H1 (cell line): ENCODE measurements around the gene MMS22L. TPM values are rescaled to one million over a fixed set of nuclear protein-coding genes. Genes with fewer than 3 reads are reported as not detected.

Source experiments
- CTCF ChIA-PET: fragments of 300-600 bp; sonication (Branson Sonifier 250); formaldehyde crosslinking; loops from one replicate; lab custom pipeline; 2021; ENCODE audit not compliant: partially characterized antibody; lab: Charles Lee
- POLR2A ChIA-PET: fragments of 300-600 bp; sonication (Branson Sonifier 250); formaldehyde crosslinking; loops from one replicate; lab custom pipeline; 2021; ENCODE audit warnings: inconsistent platforms; ENCODE audit not compliant: partially characterized antibody; lab: Charles Lee
- DNase-seq, 2 experiments: peaks; one replicate each; pipeline versions ENCODE4 v3.0.0 to v3.0.0-alpha.2; 2010 to 2022; ENCODE audit warnings: low spot score in 2 of 2, low read depth in 1 of 2, mixed read lengths in 1 of 2
- FAIRE-seq: peaks from 2 replicates; lab custom pipeline; 2011; peaks lifted over from hg19 to GRCh38; lab: Jason Lieb, UNC
- H2AFZ ChIP-seq: 2 replicates; pipeline ENCODE4 v1.8.1; 2012; ENCODE audit warnings: low read length, inconsistent platforms
- H2AK5ac ChIP-seq: 2 replicates; pipeline ENCODE4 v1.6.1; 2013; ENCODE audit warnings: low read depth, low read length
- H2BK120ac ChIP-seq: replicated peaks from 2 replicates; pipeline ENCODE3; 2013; ENCODE audit warnings: low read depth, low read length, inconsistent platforms
- H2BK12ac ChIP-seq: 2 replicates; pipeline ENCODE4 v1.6.1; 2013; ENCODE audit warnings: low read depth, low read length
- H2BK15ac ChIP-seq: 2 replicates; pipeline ENCODE4 v1.6.1; 2013; ENCODE audit warnings: low read length
- H2BK20ac ChIP-seq: 2 replicates; pipeline ENCODE4 v1.6.1; 2013; ENCODE audit warnings: low read length
- H2BK5ac ChIP-seq: 2 replicates; pipeline ENCODE4 v1.6.1; 2013; ENCODE audit warnings: low read depth, low read length
- H3K14ac ChIP-seq: 2 replicates; pipeline ENCODE4 v1.6.1; 2013; ENCODE audit warnings: inconsistent platforms; ENCODE audit not compliant: insufficient read length
- H3K18ac ChIP-seq: 2 replicates; pipeline ENCODE4 v1.6.1; 2013; ENCODE audit warnings: low read length; ENCODE audit errors: extremely low read depth
- H3K23ac ChIP-seq: 2 replicates; pipeline ENCODE4 v1.6.1; 2013; ENCODE audit warnings: inconsistent platforms; ENCODE audit not compliant: insufficient read length
- H3K23me2 ChIP-seq: 2 replicates; pipeline ENCODE4 v1.6.1; 2013; ENCODE audit warnings: low read depth, low read length
- H3K27ac ChIP-seq: 2 replicates; pipeline ENCODE4 v1.6.1; 2011; ENCODE audit warnings: low read depth, low read length, inconsistent platforms
- H3K27me3 ChIP-seq, 4 experiments: replicated peaks in 1 of 4; 1 replicate in 1 of 4; 2 replicates in 3 of 4; pipeline versions ENCODE4 v1.6.1 to v1.8.1; 2011 to 2013; ENCODE audit warnings: low read length in 3 of 4, mild to moderate bottlenecking in 3 of 4, inconsistent platforms in 2 of 4, mixed read lengths in 2 of 4, moderate library complexity in 1 of 4; ENCODE audit not compliant: control insufficient read depth in 3 of 4, insufficient read depth in 3 of 4; ENCODE audit errors: extremely low read depth in 1 of 4
- H3K36me3 ChIP-seq, 4 experiments: 2 replicates each; pipeline versions ENCODE4 v1.6.1 to v1.8.1; 2011 to 2013; ENCODE audit warnings: mild to moderate bottlenecking in 4 of 4, low read length in 3 of 4, moderate library complexity in 2 of 4, control low read depth in 1 of 4, inconsistent platforms in 1 of 4; ENCODE audit not compliant: insufficient read depth in 4 of 4, control insufficient read depth in 2 of 4
- H3K4ac ChIP-seq: replicated peaks from 2 replicates; pipeline ENCODE3; 2013; ENCODE audit warnings: low read length, low read depth, mixed read lengths, inconsistent platforms; ENCODE audit not compliant: insufficient read length
- H3K4me1 ChIP-seq, 4 experiments: replicated peaks in 1 of 4; 1 replicate in 1 of 4; 2 replicates in 3 of 4; pipeline versions ENCODE4 v1.6.1 to v1.8.1; 2011 to 2013; ENCODE audit warnings: low read length in 3 of 4, inconsistent platforms in 2 of 4, mixed read lengths in 1 of 4; ENCODE audit not compliant: insufficient read depth in 4 of 4, control insufficient read depth in 3 of 4
- H3K4me2 ChIP-seq, 2 experiments: 2 replicates each; pipeline versions ENCODE4 v1.6.1 to v1.8.1; 2011 to 2013; ENCODE audit warnings: low read depth in 2 of 2, low read length in 2 of 2, control low read depth in 1 of 2, inconsistent platforms in 1 of 2, mild to moderate bottlenecking in 1 of 2; ENCODE audit not compliant: insufficient read depth in 1 of 2
- H3K4me3 ChIP-seq, 4 experiments: fragments of 200-600, 300-600 bp in 1 of 4; sonication (generic), shearing (Covaris generic), sonication (Bioruptor Twin) in 1 of 4; 2 replicates each; pipeline versions ENCODE4 v1.5.1 to v1.8.1; 2011 to 2016; ENCODE audit warnings: low read length in 4 of 4, low read depth in 3 of 4, control low read depth in 2 of 4, inconsistent platforms in 2 of 4, mild to moderate bottlenecking in 2 of 4, mixed read lengths in 1 of 4, moderate library complexity in 1 of 4; ENCODE audit not compliant: insufficient read depth in 2 of 4; ENCODE audit errors: extremely low read depth in 1 of 4
- H3K56ac ChIP-seq: replicated peaks from 2 replicates; pipeline ENCODE3; 2013; ENCODE audit warnings: low read depth, mild to moderate bottlenecking, mixed read lengths, low read length, inconsistent platforms; ENCODE audit not compliant: insufficient read length
- H3K79me1 ChIP-seq: 2 replicates; pipeline ENCODE4 v1.6.1; 2013; ENCODE audit warnings: low read depth, low read length, control low read depth
- H3K79me2 ChIP-seq, 2 experiments: 2 replicates each; pipeline versions ENCODE4 v1.6.1 to v1.8.1; 2012 to 2013; ENCODE audit warnings: low read length in 2 of 2, mild to moderate bottlenecking in 2 of 2, inconsistent platforms in 1 of 2; ENCODE audit not compliant: insufficient read depth in 2 of 2, control insufficient read depth in 1 of 2
- H3K9ac ChIP-seq, 4 experiments: replicated peaks in 1 of 4; 1 replicate in 1 of 4; 2 replicates in 3 of 4; pipeline versions ENCODE4 v1.6.1 to v1.8.1; 2011 to 2013; ENCODE audit warnings: low read depth in 3 of 4, low read length in 3 of 4, control low read depth in 2 of 4, mild to moderate bottlenecking in 2 of 4, moderate library complexity in 2 of 4, inconsistent platforms in 1 of 4; ENCODE audit errors: extremely low read depth in 1 of 4
- H3K9me3 ChIP-seq, 2 experiments: 2 replicates each; pipeline versions ENCODE4 v1.6.1 to v1.8.1; 2012 to 2013; ENCODE audit warnings: mild to moderate bottlenecking in 2 of 2, moderate library complexity in 2 of 2, control low read depth in 1 of 2, inconsistent platforms in 1 of 2, low read depth in 1 of 2, low read length in 1 of 2, mixed read lengths in 1 of 2; ENCODE audit not compliant: insufficient read depth in 2 of 2
- H4K20me1 ChIP-seq, 2 experiments: replicated peaks in 1 of 2; 2 replicates each; pipeline versions ENCODE3 to v1.8.1; 2011 to 2013; ENCODE audit warnings: inconsistent platforms in 2 of 2, low read length in 2 of 2, mild to moderate bottlenecking in 1 of 2; ENCODE audit not compliant: insufficient read depth in 2 of 2, control insufficient read depth in 1 of 2
- H4K5ac ChIP-seq: 2 replicates; pipeline ENCODE4 v1.6.1; 2013; ENCODE audit warnings: low read length, low read depth, mixed read lengths, inconsistent platforms; ENCODE audit not compliant: insufficient read length
- H4K8ac ChIP-seq: 2 replicates; pipeline ENCODE4 v1.8.0; 2013; ENCODE audit warnings: mild to moderate bottlenecking, moderate library complexity, low read length, inconsistent platforms; ENCODE audit not compliant: insufficient read depth; ENCODE audit errors: extremely low read depth
- H4K91ac ChIP-seq: replicated peaks from 2 replicates; pipeline ENCODE3; 2013; ENCODE audit warnings: low read length, mixed read lengths, inconsistent platforms; ENCODE audit not compliant: insufficient read length
- BACH1 ChIP-seq: IDR thresholded peaks from 2 replicates; pipeline ENCODE4 v1.6.1; 2012; ENCODE audit warnings: low read length, improper control_type of control experiment
- CEBPB ChIP-seq: IDR thresholded peaks from 2 replicates; pipeline ENCODE4 v1.6.1; 2012; ENCODE audit warnings: low read depth, low read length
- CTBP2 ChIP-seq: IDR thresholded peaks from 2 replicates; pipeline ENCODE4 v1.7.0; 2011; ENCODE audit warnings: borderline replicate concordance, mild to moderate bottlenecking, moderate library complexity, mixed read lengths, low read length; ENCODE audit not compliant: insufficient read depth, insufficient read length
- CTCF ChIP-seq, 3 experiments: IDR thresholded peaks; 1 replicate in 2 of 3; 2 replicates in 1 of 3; pipeline versions ENCODE4 v1.5.1 to v1.6.1; 2011; ENCODE audit warnings: low read length in 3 of 3, mild to moderate bottlenecking in 3 of 3, inconsistent platforms in 2 of 3, low read depth in 1 of 3, moderate library complexity in 1 of 3; ENCODE audit not compliant: insufficient read depth in 1 of 3; ENCODE audit errors: control extremely low read depth in 1 of 3
- EZH2 ChIP-seq: fragments of 200-600 bp; sonication (generic); IDR thresholded peaks from 2 replicates; pipeline ENCODE4 v1.7.1; 2012; ENCODE audit warnings: low read depth, mild to moderate bottlenecking, moderate library complexity, low read length, inconsistent platforms; ENCODE audit not compliant: severe bottlenecking
- HDAC2 ChIP-seq, 2 experiments: fragments of 300-600 bp in 1 of 2; sonication (generic) in 1 of 2; IDR thresholded peaks; 2 replicates each; pipeline ENCODE4 v1.6.1; 2011 to 2012; ENCODE audit warnings: low read depth in 2 of 2, low read length in 2 of 2, mild to moderate bottlenecking in 2 of 2, moderate library complexity in 2 of 2, borderline replicate concordance in 1 of 2, inconsistent platforms in 1 of 2
- KDM4A ChIP-seq: IDR thresholded peaks from one replicate; pipeline ENCODE4 v1.7.1; 2012; ENCODE audit warnings: low read depth, mild to moderate bottlenecking, moderate library complexity, low read length, inconsistent platforms; ENCODE audit not compliant: severe bottlenecking
- RFX5 ChIP-seq: IDR thresholded peaks from 2 replicates; pipeline ENCODE4 v1.6.1; 2011; ENCODE audit warnings: low read depth, low read length, improper control_type of control experiment, borderline replicate concordance
- TCF12 ChIP-seq: IDR thresholded peaks from 2 replicates; pipeline ENCODE4 v1.6.1; 2011; ENCODE audit warnings: low read depth, mild to moderate bottlenecking, low read length
- WGBS, 2 experiments: shearing (Covaris generic) in 1 of 2; methylation state at CpG; one replicate each; pipeline versions ENCODE4 v1.1.6 to v1.1.7; 2013 to 2015; ENCODE audit warnings: low lambda C conversion rate in 2 of 2, mixed read lengths in 2 of 2, inconsistent platforms in 1 of 2, low coverage in 1 of 2, missing lambda C conversion rate in 1 of 2; ENCODE audit not compliant: insufficient replicate concordance in 2 of 2, insufficient coverage in 1 of 2, insufficient read length in 1 of 2; ENCODE audit errors: extremely low coverage in 1 of 2, missing lambda C conversion rate in 1 of 2; 5-methylcytosine and 5-hydroxymethylcytosine counted together
- polyA plus RNA-seq, 7 experiments: library from polyadenylated mRNA; depleted of rRNA in 3 of 7; stranded (reverse) in 5 of 7; unstranded in 2 of 7; fragments of >200 nt in 5 of 7; fragments of 200-250 nt in 2 of 7; gene quantifications; 1 replicate in 5 of 7; 2 replicates in 1 of 7; 4 replicates in 1 of 7; pipeline versions ENCODE4 v1.2.1 to v1.2.3, GENCODE V29; 2011 to 2013; ENCODE audit warnings: missing spikeins in 2 of 7, mixed read lengths in 2 of 7
- total RNA-seq: library from RNA; stranded (reverse); fragmentation: NEBNext Ultra II Directional; extraction: Animal tissue kit (Norgen Biotek cat#: 25700); gene quantifications from 2 replicates; pipeline ENCODE4 v1.2.1, GENCODE V29; 2021

Gene MMS22L
- total and polyA plus RNA-seq, 2 of the 8 experiments (the other 6 are each of a cell fraction or from before 2014, with no cell fraction given) = 11.1 to 32.6 TPM

- Histone ChIP-seq H4K91ac (no peak overlapping the region), H3K27ac (no peak overlapping the region), H2BK5ac (no peak overlapping the region), H4K5ac (no peak overlapping the region), H4K8ac (no peak overlapping the region), H3K14ac (no peak overlapping the region), H2BK12ac (no peak overlapping the region), H3K9me3 (no peaks in the 10 kb centered on the region), H3K18ac (no peak overlapping the region), H2BK15ac (no peak overlapping the region), H3K4me1 (peaks cover 0 to 6% (median 4%) of the 10 kb centered on the region in 4 experiments; a peak in 5 of 7 replicates), H2BK20ac (no peak overlapping the region), H3K79me2 (no peaks in the 10 kb centered on the region), H3K4me2 (no peak overlapping the region), H3K36me3 (no peaks in the 10 kb centered on the region), H3K27me3 (no peaks in the 10 kb centered on the region), H2AK5ac (no peak overlapping the region), H2BK120ac (no peak overlapping the region), H3K79me1 (no peaks in the 10 kb centered on the region), H2AFZ (no peak overlapping the region; the same call in 1 of the 2 replicates), H3K4me3 (no peak overlapping the region), H4K20me1 (no peaks in the 10 kb centered on the region), H3K9ac (peak overlapping the region in 1 of 4 experiments; percentile 49; a peak in 1 of 7 replicates), H3K23me2 (no peaks in the 10 kb centered on the region), H3K56ac (no peak overlapping the region), H3K4ac (no peak overlapping the region), H3K23ac (no peak overlapping the region)
- POLR2A ChIA-PET = interaction anchor here (1.1 kb wide), 1 partner anchor 24 kb away, joined by 3 read pairs; the partner anchor contains the start of gene MMS22L
- FAIRE-seq = no peak
- WGBS, 2 experiments = 86% methylated on average over 1 of the region's 1 CpG; no CpG with 5 or more reads in 1 of the 2 experiments
- DNase-seq = no peak
- CTCF ChIA-PET = interaction anchor here (0.6 kb wide), 1 partner anchor 14 kb away, joined by 3 read pairs; no protein-coding TSS in a partner anchor
- TF ChIP-seq EZH2 = no peak
- no peak for TF ChIP-seq TCF12
- TF ChIP-seq RFX5 = no peak
- no peak for TF ChIP-seq CTCF (IDR thresholded peaks at IDR 0.05; ENCODE audit: control extremely low read depth in 1 of 3, insufficient read depth in 1 of 3, low read depth in 1 of 3, low read length in 3 of 3)
- TF ChIP-seq CTBP2 = no peak
- TF ChIP-seq KDM4A = no peak
- no peak for TF ChIP-seq BACH1
- TF ChIP-seq HDAC2 (IDR thresholded peaks at IDR 0.05; ENCODE audit: borderline replicate concordance in 1 of 2, low read depth in 2 of 2, low read length in 2 of 2) = no peak
- TF ChIP-seq CEBPB = no peak
These were observed 23.7 kb upstream of the MMS22L start for GRCh38 chr6:97306544-97307320.
